Measurements from ENCODE around the gene TNFAIP3. TPM values are rescaled to one million over a fixed set of nuclear protein-coding genes. Genes with fewer than 3 reads are reported as not detected.

Gene TNFAIP3
- total and polyA plus RNA-seq, 8 donors: 7.8 to 77.0 (median 12.4) TPM

- Histone ChIP-seq H3K4me1 (peaks cover 0 to 25% (median under 1%) of the 10 kb centered on the region in 4 donors), H3K36me3 (no peaks in the 10 kb centered on the region), H3K27ac (peak overlapping the region in 3 of 5 donors; percentile 3 to 58 (median 4)), H3K27me3 (no peaks in the 10 kb centered on the region), H3K4me3 (no peak overlapping the region), H3K9me3 (no peaks in the 10 kb centered on the region)
- 83 to 93% (median 90%) methylated on average over 6 of the region's 6 CpGs for WGBS, 5 donors
- intact Hi-C loops (cut with DNase I; ENCODE audit: low total_unique reads): no loop called here
- no peak for TF ChIP-seq CTCF (IDR thresholded peaks at IDR 0.05)
- TF ChIP-seq POLR2A (IDR thresholded peaks at IDR 0.05): no peak
- no peak for TF ChIP-seq POLR2AphosphoS5 (IDR thresholded peaks at IDR 0.05)
- no peak for TF ChIP-seq EP300 (IDR thresholded peaks at IDR 0.05)
- no peak for DNase-seq
These were observed 20.8 kb upstream of the TNFAIP3 start for GRCh38 chr6:137846274-137846673.

- Histone ChIP-seq H3K4me3 (no peak overlapping the region), H3K27ac (peak overlapping the region in 3 of 5 donors; percentile 3 to 58 (median 4)), H3K4me1 (peaks cover 0 to 25% (median 2%) of the 10 kb centered on the region in 4 donors), H3K27me3 (no peaks in the 10 kb centered on the region), H3K9me3 (no peaks in the 10 kb centered on the region), H3K36me3 (no peaks in the 10 kb centered on the region)
- DNase-seq: no peak
- no peak for TF ChIP-seq POLR2AphosphoS5 (IDR thresholded peaks at IDR 0.05)
- TF ChIP-seq POLR2A (IDR thresholded peaks at IDR 0.05): no peak
- TF ChIP-seq EP300 (IDR thresholded peaks at IDR 0.05): no peak
- no peak for TF ChIP-seq CTCF (IDR thresholded peaks at IDR 0.05)
- intact Hi-C loops (cut with DNase I; ENCODE audit: low total_unique reads): no loop called here
- 68 to 87% (median 79%) methylated on average over 7 of the region's 7 CpGs for WGBS, 5 donors
These were observed 20.2 kb upstream of the TNFAIP3 start for GRCh38 chr6:137846772-137847313.

GRCh38 chr6:137847748-137848147 is 19.3 kb upstream of the TNFAIP3 start:
- TF ChIP-seq POLR2A (IDR thresholded peaks at IDR 0.05) (no peak), POLR2AphosphoS5 (IDR thresholded peaks at IDR 0.05) (no peak), CTCF (IDR thresholded peaks at IDR 0.05) (no peak), EP300 (IDR thresholded peaks at IDR 0.05) (no peak)
- Histone ChIP-seq H3K9me3 (no peaks in the 10 kb centered on the region), H3K36me3 (no peaks in the 10 kb centered on the region), H3K4me3 (no peak overlapping the region), H3K27me3 (no peaks in the 10 kb centered on the region), H3K27ac (peak overlapping the region in 2 of 5 donors; percentile 4 to 58), H3K4me1 (peaks cover 0 to 25% (median 2%) of the 10 kb centered on the region in 4 donors)
- DNase-seq: no peak
- WGBS, 5 donors: 85 to 89% (median 87%) methylated on average over 5 of the region's 5 CpGs
- intact Hi-C loops (cut with DNase I; ENCODE audit: low total_unique reads): no loop called here

GRCh38 chr6:137848672-137849071 is 18.4 kb upstream of the TNFAIP3 start:
- H3K9me3 ChIP-seq: no peaks in the 10 kb centered on the region
- no peaks in the 10 kb centered on the region for H3K27me3 ChIP-seq
- TF ChIP-seq POLR2AphosphoS5 (IDR thresholded peaks at IDR 0.05) (no peak), POLR2A (IDR thresholded peaks at IDR 0.05) (no peak), EP300 (IDR thresholded peaks at IDR 0.05) (no peak), CTCF (IDR thresholded peaks at IDR 0.05) (no peak)
- no peak overlapping the region for H3K4me3 ChIP-seq
- DNase-seq: peak in 1 of 2 donors; percentile 51
- H3K36me3 ChIP-seq: no peaks in the 10 kb centered on the region
- peaks cover 0 to 25% (median 2%) of the 10 kb centered on the region in 4 donors for H3K4me1 ChIP-seq
- H3K27ac ChIP-seq: peak overlapping the region in 3 of 5 donors; percentile 5 to 31 (median 7)
- intact Hi-C loops (cut with DNase I; ENCODE audit: low total_unique reads): no loop called here
- 60 to 78% (median 72%) methylated on average over 3 of the region's 3 CpGs for WGBS, 5 donors

All from stomach (tissue), 9 donors.